ENCODE measurements around the gene CNOT11. TPM values are rescaled to one million over a fixed set of nuclear protein-coding genes. Genes with fewer than 3 reads are reported as not detected.
A peak's percentile ranks its signal among the peaks of the same experiment; 100 is the strongest.
"Not testable (repeated sequence)": the region's sequence is repeated elsewhere in the genome, so short reads cannot be mapped to it uniquely, and the experiment has no call there.

CNOT11 gene
- total RNA-seq, 1 experiment from 2014 or later: 74.3 TPM

DNA sequence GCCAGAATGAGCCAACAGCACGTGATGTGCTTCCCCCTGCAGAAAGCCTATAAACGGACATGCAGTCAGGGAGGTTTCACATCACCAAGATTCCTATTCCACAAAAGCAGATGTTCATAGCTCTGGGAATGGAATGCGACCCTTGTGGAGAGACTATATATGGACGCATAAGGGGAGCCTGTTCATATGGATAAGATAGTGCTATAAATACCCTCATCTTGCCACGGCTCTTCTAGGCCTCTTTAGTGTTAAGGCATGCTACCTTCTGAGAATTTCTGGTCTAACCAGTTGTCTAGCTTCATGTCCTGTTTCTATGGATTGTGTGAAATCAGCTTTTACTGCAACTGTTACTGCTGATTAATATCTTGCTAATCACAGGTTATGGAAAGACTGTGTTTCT is 14.7 kb upstream of the CNOT11 start:
- not testable (repeated sequence) for H3K4me3 ChIP-seq; H3K4me1 ChIP-seq; H3K9me3 ChIP-seq (replicated peaks); H3K27ac ChIP-seq; H3K36me3 ChIP-seq; H3K27me3 ChIP-seq
- peak in 1 of 2 experiments; percentile 38 for DNase-seq

DNA sequence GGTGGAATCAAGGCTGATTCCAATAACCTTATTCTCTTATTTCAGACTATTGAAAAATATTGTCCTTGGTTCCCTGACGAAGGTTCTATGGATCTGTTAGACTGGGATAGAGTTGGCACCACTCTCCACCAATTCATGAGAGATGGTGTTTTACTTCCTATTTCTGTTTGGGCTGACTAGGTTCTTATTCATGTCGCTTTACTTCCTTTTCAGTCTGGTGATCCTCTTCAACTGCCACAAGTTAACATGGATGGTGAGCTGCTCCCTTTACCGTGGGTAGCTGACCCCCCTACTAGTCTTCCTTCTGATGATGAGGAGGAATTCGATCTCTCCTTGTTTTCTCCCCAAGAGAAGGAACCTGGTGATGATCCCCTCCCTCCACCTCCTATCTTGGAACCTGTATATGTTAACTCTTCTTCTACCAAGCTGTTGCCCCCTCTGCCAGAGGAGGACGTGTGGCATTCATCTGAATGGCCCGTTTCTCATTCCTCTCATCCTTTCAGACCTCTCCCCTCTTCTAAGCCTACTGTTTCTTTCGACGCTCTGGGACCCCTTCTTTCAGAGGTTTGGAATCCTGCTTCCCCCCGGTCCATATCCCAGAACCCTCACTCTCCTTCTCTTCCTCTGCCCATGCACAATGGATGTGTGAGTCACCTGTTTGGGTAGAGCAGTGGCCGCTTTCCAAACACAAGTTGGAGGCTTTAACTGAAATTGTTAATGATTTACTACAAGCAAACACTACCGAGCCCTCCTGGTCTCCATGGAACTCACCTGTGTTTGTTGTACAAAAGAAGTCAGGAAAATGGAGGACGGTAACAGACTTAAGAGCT is 13.5 kb upstream of the CNOT11 start:
- H3K36me3 ChIP-seq: no peaks in the 10 kb centered on the region
- DNase-seq: no peak
- H3K4me1 ChIP-seq: no peaks in the 10 kb centered on the region

GRCh38 chr2:101239760-101240118 is 12.9 kb upstream of the CNOT11 start:
- H3K27ac ChIP-seq; H3K9me3 ChIP-seq (replicated peaks); H3K36me3 ChIP-seq; H3K4me3 ChIP-seq; H3K27me3 ChIP-seq; DNase-seq; H3K4me1 ChIP-seq: not testable (repeated sequence)

More for the DNA sequence above, 13.5 kb upstream of the CNOT11 start:
- H3K27me3 ChIP-seq: no peaks in the 10 kb centered on the region
- no peak overlapping the region for H3K27ac ChIP-seq
- H3K9me3 ChIP-seq (replicated peaks): no peaks in the 10 kb centered on the region
- no peak overlapping the region for H3K4me3 ChIP-seq

- not testable (repeated sequence) for H3K36me3 ChIP-seq; H3K27ac ChIP-seq; H3K27me3 ChIP-seq; H3K4me1 ChIP-seq; H3K9me3 ChIP-seq (replicated peaks)
- H3K4me3 ChIP-seq: peak overlapping the region; percentile 6; the same call in 1 of the 2 replicates
- DNase-seq: peak in 1 of 2 experiments; percentile 42
Observed at GRCh38 chr2:101240694-101241093, 12.0 kb upstream of the CNOT11 start.

GRCh38 chr2:101241158-101241557 is 11.5 kb upstream of the CNOT11 start:
- DNase-seq: peak in 1 of 2 experiments; percentile 10
- Histone ChIP-seq H3K4me3 (peak overlapping the region; percentile 6; the same call in 1 of the 2 replicates), H3K36me3 (no peaks in the 10 kb centered on the region), H3K27me3 (no peaks in the 10 kb centered on the region), H3K4me1 (no peaks in the 10 kb centered on the region), H3K9me3 (replicated peaks) (no peaks in the 10 kb centered on the region), H3K27ac (no peak overlapping the region)

- DNase-seq: not testable (repeated sequence)
Observed at GRCh38 chr2:101244373-101244772, 8.3 kb upstream of the CNOT11 start.

GRCh38 chr2:101244899-101245298 is 7.8 kb upstream of the CNOT11 start:
- not testable (repeated sequence) for H3K9me3 ChIP-seq (replicated peaks); H3K4me3 ChIP-seq; H3K27me3 ChIP-seq; H3K36me3 ChIP-seq; DNase-seq; H3K27ac ChIP-seq; H3K4me1 ChIP-seq

More at GRCh38 chr2:101244373-101244772, 8.3 kb upstream of the CNOT11 start:
- H3K4me3 ChIP-seq; H3K27me3 ChIP-seq; H3K36me3 ChIP-seq; H3K27ac ChIP-seq; H3K4me1 ChIP-seq; H3K9me3 ChIP-seq (replicated peaks): not testable (repeated sequence)

DNA sequence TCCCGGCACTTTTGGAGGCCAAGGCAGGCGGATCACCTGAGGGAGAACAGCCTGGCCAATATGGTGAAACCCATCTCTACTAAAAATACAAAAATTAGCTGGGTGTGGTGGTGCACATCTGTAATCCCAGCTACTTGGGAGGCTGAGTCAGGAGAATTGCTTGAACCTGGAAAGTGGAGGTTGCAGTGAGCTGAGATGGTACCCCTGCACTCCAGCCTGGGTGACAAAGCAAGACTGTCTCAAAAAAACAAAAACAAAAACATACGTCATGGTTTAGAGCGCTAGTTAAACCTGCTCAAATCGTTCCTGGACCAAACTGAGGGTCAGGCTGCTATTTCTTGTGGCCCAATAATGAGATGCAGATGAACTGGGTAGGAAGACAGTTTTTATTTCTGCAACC is 7.2 kb upstream of the CNOT11 start:
- H3K4me3 ChIP-seq; H3K36me3 ChIP-seq; H3K9me3 ChIP-seq (replicated peaks); DNase-seq; H3K27me3 ChIP-seq; H3K27ac ChIP-seq; H3K4me1 ChIP-seq: not testable (repeated sequence)

GRCh38 chr2:101248756-101249155 is 3.9 kb upstream of the CNOT11 start:
- not testable (repeated sequence) for H3K4me3 ChIP-seq; H3K4me1 ChIP-seq; H3K9me3 ChIP-seq (replicated peaks); H3K36me3 ChIP-seq; H3K27ac ChIP-seq; H3K27me3 ChIP-seq; DNase-seq

- Histone ChIP-seq H3K27ac (no peak overlapping the region), H3K36me3 (no peaks in the 10 kb centered on the region), H3K4me3 (no peak overlapping the region), H3K4me1 (peaks cover 4% of the 10 kb centered on the region), H3K27me3 (no peaks in the 10 kb centered on the region), H3K9me3 (replicated peaks) (no peaks in the 10 kb centered on the region)
- no peak for DNase-seq
Observed at GRCh38 chr2:101249826-101250225, 2.9 kb upstream of the CNOT11 start.

DNA sequence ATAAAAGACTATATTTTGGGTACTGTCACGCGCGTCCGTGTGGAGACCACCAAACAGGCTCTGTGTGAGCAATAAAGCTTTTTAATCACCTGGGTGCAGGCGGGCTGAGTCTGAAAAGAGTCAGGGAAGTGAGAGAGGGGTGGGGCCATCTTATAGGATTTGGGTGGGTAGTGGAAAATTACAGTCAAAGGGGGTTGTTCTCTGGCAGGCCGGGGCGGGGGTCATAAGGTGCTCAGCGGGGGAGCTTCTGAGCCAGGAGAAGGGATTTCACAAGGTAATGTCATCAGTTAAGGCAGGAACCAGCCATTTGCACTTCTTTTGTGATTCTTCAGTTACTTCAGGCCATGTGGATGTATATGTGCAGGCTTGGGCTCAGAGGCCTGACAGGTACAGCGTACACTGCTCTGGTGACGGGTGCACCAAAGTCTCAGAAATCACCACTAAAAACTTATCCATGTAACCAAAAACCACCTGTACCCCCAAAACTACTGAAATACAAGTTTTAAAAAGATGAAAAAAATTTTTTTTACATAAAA is 1.4 kb upstream of the CNOT11 start:
- H3K9me3 ChIP-seq (replicated peaks); H3K27me3 ChIP-seq; DNase-seq; H3K36me3 ChIP-seq; H3K27ac ChIP-seq; H3K4me1 ChIP-seq; H3K4me3 ChIP-seq: not testable (repeated sequence)

DNA sequence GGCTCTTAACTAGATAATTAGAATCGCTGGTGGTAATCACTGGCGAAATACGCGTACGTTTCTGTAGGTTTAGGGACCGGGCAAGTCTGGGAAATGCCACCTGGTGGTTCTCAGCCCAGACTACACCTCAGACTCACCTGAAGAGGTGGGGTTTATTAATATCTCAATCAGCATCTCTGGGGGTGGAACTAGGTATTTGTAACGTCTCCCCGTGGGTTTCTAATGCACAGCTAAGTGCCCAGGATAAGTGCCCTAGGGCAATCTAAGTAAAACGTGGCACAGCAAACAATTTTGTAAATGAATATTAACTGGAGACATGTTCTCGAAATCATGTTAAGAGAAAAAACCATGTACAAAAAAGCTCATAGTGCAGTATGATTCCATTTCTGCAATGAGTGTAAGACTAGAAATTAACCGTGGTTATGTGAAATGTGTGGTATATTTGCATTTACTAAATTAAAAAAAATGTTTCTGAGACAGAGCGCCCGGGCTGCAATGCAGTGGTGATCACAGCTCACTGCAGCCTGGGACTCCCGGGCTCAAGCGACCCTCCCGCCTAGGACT is 760 bp upstream of the CNOT11 start:
- DNase-seq: no peak
- Histone ChIP-seq H3K4me3 (peak overlapping the region; percentile 96), H3K27me3 (no peaks in the 10 kb centered on the region), H3K4me1 (peaks cover 4% of the 10 kb centered on the region), H3K27ac (peak overlapping the region; percentile 83), H3K9me3 (replicated peaks) (no peaks in the 10 kb centered on the region), H3K36me3 (no peaks in the 10 kb centered on the region)

DNA sequence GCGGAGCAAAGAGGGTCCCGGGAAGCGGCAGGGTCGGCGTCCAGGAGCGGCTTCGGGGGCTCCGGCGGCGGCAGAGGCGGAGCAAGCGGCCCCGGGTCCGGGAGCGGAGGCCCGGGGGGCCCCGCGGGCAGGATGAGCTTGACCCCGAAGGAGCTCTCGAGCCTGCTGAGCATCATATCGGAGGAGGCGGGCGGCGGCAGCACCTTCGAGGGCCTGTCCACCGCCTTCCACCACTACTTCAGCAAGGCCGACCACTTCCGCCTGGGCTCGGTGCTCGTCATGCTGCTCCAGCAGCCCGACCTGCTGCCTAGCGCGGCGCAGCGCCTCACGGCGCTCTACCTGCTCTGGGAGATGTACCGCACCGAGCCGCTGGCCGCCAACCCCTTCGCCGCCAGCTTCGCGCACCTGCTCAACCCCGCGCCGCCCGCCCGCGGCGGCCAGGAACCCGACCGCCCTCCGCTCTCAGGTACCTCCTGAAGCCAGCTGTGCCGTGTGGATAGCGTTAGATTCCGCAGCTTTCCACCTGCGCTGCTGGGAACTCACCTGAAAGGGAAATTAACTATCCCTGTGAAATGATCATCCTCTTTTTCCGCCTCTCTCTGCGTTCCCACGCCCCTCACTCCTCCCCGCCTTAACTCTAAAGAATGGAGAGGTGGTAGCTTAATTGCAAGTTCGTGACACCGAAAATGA is 472 bp downstream of the CNOT11 start:
- peak; percentile 56 to 58 for DNase-seq
- Histone ChIP-seq H3K9me3 (replicated peaks) (no peaks in the 10 kb centered on the region), H3K27ac (peak overlapping the region; percentile 83), H3K27me3 (no peaks in the 10 kb centered on the region), H3K4me1 (peaks cover 4% of the 10 kb centered on the region), H3K36me3 (peaks cover 4% of the 10 kb centered on the region; the same call in 1 of the 2 replicates), H3K4me3 (peak overlapping the region; percentile 96)

DNA sequence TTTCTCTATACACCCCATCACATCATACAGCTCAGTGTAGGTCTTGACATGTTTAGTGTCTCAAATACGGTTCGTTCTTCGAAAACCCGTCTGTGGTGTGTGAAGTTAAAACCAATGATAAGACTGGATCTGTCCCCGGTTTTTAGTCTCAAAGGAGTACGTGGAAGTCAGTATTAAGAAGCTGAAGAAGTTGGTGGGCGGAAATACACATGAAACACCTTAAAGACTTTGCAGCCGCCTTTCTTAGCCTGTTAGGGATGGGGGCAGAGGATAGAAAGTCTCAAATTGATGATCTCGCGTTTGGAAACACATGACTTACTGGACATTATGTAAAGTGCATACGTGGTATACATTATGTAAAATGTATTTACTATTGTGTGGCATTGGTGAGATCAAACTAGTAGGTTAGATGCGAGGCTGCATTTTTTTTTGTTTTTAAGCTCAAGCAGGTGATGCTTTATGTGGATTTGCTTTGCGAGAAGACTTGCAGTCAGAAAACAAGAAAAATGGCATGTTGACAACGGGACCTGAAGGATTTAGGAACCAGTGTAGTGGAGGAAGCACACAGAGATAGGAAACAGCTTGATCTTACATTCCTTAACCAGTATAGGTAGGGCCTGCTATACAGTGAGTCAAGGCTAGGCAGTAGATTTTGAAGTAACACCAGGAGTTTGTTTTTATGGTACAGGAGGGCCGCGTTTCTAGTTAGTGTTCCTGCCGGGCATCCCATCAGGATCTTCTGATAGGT is 1.2 kb downstream of the CNOT11 start:
- Histone ChIP-seq H3K9me3 (replicated peaks) (no peaks in the 10 kb centered on the region), H3K4me1 (peaks cover 4% of the 10 kb centered on the region), H3K36me3 (peaks cover 10% of the 10 kb centered on the region), H3K27ac (no peak overlapping the region), H3K27me3 (no peaks in the 10 kb centered on the region), H3K4me3 (peak overlapping the region; percentile 96)
- DNase-seq: no peak

All from SJCRH30 (cell line).